AML-193 (cell line): ENCODE data around the gene UBE2S.

ENCODE experiments used
- DNase-seq, 2 experiments: peaks; one replicate each; lab custom pipeline; 2025; lab: John Stamatoyannopoulos, UW

Gene UBE2S

DNA sequence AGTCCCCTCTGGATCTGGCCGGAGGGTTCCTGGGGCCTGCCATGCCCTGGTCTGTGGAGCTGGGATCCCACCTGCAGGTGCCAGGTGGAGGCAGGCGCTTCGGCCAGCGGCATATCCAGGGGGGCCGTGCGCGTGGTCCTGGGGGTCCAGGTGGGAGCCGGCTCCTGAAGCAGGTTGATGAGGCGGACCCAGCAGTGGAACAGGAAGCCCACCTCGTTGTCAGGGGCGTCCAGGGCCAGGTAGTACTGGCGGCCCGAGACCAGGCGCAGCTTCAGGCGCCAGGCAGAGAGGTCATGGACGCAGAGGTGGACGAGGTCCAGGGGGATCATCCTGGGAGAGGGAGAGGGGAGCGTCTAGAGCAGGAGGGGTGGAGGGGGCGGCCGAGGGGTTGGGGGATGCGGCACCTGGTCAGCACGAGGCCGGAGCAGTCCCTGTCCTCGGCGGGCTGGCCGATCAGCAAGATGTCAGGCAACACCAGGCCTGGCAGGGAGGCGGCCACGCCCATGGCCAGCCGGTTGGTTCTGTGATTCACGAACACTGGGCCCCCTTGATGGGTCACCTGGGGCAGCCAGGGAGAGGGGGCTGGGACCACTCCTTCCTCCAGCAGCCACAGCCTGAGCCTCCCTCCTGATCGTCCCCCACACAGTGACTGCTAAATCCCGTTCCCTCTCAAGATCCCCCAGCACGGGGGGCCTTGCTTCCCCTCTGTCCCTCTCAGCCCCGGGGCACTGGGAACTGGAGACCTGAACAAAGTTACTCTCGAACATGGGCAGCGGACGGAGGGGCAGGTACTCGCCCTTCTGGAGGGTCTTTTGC, 45.2 kb downstream of the UBE2S start:
- no peak for DNase-seq

DNA sequence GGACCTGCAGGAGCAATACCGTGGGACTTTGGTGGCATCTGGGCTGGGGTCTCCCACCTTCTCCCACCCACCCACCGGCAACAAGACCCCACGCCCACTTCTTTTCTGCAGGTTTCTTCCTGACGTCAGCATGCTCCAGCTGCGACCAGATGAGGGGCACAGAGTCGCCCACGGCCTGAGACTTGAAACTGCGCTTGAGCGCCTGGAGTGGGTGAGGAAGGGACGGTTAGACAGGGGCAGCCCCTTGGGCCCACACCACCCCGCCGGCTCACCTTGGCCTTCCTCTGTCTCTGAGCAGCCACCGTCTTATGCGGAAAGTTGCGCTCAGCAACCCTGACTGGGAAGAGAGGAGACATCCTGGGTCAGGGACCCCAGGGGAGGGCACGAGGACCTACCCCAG, 46.7 kb downstream of the UBE2S start:
- no peak for DNase-seq

GRCh38 chr19:55358943-55359908, 48.4 kb downstream of the UBE2S start:
- no peak for DNase-seq

DNA sequence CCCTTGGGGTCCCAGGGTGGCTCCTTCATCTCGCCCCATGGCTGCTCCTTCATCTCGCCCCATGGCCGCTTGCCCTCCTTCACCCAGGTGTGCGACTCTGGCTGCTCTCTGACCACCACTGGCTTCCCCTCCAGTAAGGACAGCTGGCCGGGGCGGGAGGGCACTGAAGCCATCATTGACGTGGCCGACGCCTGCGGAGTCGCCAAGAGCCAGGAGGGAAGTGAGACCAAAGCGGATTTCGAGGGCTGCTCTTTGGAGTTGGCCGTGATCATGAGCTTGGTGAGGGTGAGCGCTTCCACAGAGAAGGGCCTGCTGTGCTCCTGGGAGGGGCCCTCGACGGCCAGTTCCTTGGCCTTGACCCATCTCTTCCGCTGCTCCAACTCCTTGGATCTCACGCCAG, 49.1 kb downstream of the UBE2S start:
- no peak for DNase-seq

DNA sequence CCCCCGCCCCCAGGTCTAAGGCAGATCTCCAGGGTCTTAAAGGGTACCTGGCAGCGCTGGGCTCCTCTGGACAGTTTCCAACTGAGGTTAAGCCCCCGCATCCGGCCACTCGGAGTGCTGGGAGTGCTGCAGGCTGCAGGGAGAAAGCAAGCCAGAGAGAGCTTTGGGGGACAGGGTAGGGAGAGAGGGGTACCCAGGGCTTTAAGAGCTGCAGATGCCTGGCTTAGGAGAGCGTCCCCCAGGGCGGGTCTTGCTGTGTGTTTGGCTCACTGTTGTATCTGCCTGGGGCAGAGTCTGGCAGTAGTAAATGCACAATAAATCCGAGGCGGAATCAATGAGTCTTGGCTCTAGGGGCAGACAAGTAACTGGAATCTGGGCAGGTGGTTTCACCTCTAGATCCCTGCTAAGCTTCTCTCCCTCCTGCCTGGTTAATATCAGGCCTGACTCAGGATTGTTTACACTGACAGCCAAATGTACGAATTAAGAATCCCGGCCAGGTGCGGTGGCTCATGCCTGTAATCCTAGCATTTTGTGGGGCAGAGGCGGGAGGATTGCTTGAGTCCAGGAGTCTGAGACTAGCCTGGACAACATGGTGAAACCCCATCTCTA, 52.3 kb downstream of the UBE2S start:
- DNase-seq, result no peak

DNA sequence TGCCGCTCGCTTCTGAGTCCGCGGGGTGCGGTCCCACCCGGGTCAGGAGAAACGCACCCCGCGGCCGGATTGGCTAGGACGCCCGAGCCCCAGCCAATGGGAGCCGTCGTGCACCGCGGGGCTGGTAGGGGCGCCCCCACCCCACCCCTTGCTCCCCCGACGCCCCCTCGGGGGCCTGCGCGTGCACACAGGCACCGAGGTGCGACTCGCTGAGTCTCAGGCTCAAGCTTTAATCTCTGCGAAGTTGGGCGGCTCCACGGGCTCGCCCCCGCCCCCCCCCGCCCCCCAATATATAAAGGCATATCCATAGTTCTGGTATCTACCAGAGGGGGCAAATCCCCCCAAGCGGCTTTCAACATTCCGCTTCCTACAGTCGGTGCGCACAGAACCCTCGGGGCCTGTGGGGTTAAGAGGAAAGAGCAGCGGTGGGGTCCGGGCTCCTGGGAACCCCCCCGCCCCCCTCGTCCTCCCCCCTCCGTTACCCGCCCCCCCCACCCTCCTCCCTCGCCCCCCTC, 52.8 kb downstream of the UBE2S start, which contains the start of gene COX6B2:
Gene COX6B2 (minus strand): TSS at position 22 of the 515 bp plus-strand sequence. CDS start 198 bp downstream, outside the sequence.
- DNase-seq, result no peak

- no peak for DNase-seq
These were observed 53.5 kb downstream of the UBE2S start for GRCh38 chr19:55353803-55354697.

DNA sequence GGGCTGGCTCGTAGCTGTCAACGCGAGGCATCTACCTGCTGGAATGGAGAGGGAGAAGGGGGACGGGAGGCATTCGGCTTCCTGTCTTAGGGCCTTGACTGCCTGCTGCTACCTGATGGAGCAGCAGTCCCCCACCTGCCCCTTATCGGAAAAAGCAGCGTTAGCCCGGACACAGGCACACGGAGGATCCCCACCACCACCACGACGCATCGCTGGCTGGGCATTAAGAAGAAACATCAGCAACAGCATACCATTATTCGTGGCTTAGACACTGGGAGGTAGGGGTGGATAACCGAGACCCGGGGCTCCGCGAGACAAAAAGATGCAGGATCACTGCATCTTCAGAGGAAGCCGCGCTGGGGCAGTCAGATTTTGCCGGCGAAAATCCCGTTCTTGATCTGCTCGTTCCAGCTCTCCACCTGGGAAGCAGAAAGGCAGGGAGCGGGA, 54.2 kb downstream of the UBE2S start:
- DNase-seq, result no peak

DNA sequence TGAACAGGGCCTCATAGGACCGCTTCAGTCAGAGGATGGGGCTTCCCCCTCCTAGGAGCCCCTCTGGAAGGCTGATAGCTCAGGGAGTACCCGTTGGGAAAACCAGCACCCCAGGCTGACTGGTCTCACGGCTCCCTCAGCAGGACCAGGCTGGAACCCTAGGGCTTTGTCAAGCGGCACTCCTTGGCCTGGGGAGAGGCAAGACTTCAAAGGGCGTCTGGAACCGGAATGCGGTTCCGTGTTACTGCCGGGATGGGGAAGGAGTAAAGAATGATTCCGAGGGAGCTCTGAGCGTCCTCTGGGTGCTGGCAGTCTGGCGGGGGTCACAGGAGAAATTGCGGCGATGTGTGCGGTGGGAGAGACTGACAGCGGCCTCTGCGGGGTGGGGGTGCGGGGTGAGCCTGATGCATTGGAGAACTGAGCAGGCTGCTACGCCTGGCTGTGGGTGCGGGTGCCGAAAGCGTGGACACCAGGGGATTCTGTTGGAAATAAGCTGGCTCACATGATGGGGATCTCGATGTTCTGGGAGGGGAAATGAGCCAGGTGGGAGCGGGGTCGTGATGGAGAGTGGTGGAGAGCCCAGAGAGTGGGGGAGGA, 54.9 kb downstream of the UBE2S start:
- no peak for DNase-seq

DNA sequence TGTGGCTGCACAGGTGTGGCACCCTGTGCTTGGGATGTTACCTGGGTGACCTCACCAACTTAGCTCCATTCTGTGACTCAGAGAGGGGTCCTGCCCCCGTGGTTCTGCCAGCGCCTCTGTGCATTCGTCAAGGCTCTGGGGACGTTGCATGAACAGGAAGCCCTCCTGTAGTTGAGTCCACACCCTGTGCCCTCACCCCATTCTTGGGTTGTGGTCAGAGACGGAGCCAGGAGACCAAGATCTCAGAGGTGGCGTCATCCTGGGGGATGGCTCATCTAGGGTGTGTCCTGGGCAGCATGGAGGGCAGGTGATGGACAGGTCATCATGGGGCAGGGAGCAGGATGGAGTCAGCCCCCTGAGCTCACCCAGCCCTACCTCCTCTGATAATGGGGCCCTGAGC, 55.5 kb downstream of the UBE2S start:
- DNase-seq, result no peak

- DNase-seq, result no peak
These were observed 56.8 kb downstream of the UBE2S start for GRCh38 chr19:55350620-55351315.
